GOT3 (cell line): Measurements from ENCODE around the gene LHX4.
"Not testable (repeated sequence)": the region's sequence is repeated elsewhere in the genome, so short reads cannot be mapped to it uniquely, and the experiment has no call there.

Experiments
- DNase-seq: peaks from one replicate; lab custom pipeline; 2025; ENCODE audit warnings: mixed read lengths; lab: John Stamatoyannopoulos, UW

Gene LHX4

GRCh38 chr1:180197231-180197630 is 32.8 kb upstream of the LHX4 start:
- DNase-seq = no peak

- no peak for DNase-seq
Observed at GRCh38 chr1:180198196-180198595, 31.9 kb upstream of the LHX4 start.

GRCh38 chr1:180198611-180199010 is 31.5 kb upstream of the LHX4 start:
- DNase-seq = no peak

- DNase-seq = no peak
Observed at GRCh38 chr1:180199018-180199417, 31.0 kb upstream of the LHX4 start.

- no peak for DNase-seq
Observed at GRCh38 chr1:180201451-180202200, 28.4 kb upstream of the LHX4 start.

- not testable (repeated sequence) for DNase-seq
Observed at GRCh38 chr1:180202588-180202987, 27.5 kb upstream of the LHX4 start.

- DNase-seq = no peak
Observed at GRCh38 chr1:180204231-180204630, 25.8 kb upstream of the LHX4 start.

GRCh38 chr1:180206581-180206980 is 23.5 kb upstream of the LHX4 start:
- no peak for DNase-seq

- no peak for DNase-seq
Observed at GRCh38 chr1:180208264-180208663, 21.8 kb upstream of the LHX4 start.

GRCh38 chr1:180210008-180210620 is 19.9 kb upstream of the LHX4 start:
- no peak for DNase-seq

GRCh38 chr1:180211156-180211859 is 18.8 kb upstream of the LHX4 start:
- no peak for DNase-seq

GRCh38 chr1:180211860-180212229 is 18.2 kb upstream of the LHX4 start:
- DNase-seq = no peak

- DNase-seq = no peak
Observed at GRCh38 chr1:180213401-180214170, 16.5 kb upstream of the LHX4 start.

GRCh38 chr1:180215856-180216625 is 14.0 kb upstream of the LHX4 start:
- DNase-seq = no peak

- no peak for DNase-seq
Observed at GRCh38 chr1:180217006-180217405, 13.1 kb upstream of the LHX4 start.

- DNase-seq = no peak
Observed at GRCh38 chr1:180218806-180219765, 11.0 kb upstream of the LHX4 start.

- no peak for DNase-seq
Observed at GRCh38 chr1:180219776-180220175, 10.3 kb upstream of the LHX4 start.

- no peak for DNase-seq
Observed at GRCh38 chr1:180221462-180221861, 8.6 kb upstream of the LHX4 start.

- DNase-seq = no peak
Observed at GRCh38 chr1:180224902-180225301, 5.2 kb upstream of the LHX4 start.

- DNase-seq = no peak
Observed at GRCh38 chr1:180225403-180225802, 4.7 kb upstream of the LHX4 start.
